ENCODE measurements around the gene TMEM258.

TMEM258 gene

DNA sequence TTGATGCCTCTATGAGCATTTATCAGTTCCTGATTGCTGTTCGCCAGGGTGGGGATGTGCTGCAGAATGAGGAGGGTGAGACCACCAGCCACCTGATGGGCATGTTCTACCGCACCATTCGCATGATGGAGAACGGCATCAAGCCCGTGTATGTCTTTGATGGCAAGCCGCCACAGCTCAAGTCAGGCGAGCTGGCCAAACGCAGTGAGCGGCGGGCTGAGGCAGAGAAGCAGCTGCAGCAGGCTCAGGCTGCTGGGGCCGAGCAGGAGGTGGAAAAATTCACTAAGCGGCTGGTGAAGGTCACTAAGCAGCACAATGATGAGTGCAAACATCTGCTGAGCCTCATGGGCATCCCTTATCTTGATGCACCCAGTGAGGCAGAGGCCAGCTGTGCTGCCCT, 3.1 kb upstream of the TMEM258 start:
- no peak for DNase-seq

DNA sequence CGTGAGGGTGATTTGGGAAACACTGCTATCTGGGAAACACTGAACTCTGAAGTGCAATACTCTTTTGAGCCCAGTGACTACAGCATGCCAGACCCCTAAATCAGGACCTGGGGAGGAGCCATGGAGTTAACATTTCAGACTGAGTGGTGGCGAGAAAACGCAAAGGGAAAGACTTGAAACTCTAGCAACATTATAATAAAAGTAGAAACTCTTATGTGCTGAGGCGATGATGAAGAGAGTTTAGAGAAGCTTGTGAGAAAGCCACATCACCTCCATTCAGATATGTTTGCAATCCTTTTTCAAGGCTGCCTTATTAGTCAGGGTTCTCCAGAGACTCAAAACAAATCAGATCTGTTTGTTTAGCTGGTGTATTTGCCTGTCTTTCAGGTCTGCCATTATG, 2.2 kb upstream of the TMEM258 start:
- DNase-seq, result no peak

DNA sequence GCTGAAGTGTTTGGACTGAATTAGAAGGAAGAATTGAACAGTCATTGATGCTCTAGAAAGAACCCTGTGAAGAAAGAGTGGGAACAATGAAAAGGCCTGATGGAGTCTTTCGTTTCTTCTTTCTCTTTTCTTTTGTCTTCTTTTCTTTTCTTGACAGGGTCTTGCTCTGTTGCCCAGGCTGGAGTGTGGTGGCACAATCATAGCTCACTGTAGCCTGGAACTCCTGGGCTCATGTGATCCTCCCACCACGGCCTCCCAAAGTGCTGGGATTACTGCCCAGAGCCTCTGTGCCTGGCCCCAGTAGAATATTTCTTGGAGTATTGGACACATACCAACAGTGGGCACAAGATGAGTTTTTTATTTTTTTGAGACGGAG, 1.4 kb upstream of the TMEM258 start:
- no peak for DNase-seq

DNA sequence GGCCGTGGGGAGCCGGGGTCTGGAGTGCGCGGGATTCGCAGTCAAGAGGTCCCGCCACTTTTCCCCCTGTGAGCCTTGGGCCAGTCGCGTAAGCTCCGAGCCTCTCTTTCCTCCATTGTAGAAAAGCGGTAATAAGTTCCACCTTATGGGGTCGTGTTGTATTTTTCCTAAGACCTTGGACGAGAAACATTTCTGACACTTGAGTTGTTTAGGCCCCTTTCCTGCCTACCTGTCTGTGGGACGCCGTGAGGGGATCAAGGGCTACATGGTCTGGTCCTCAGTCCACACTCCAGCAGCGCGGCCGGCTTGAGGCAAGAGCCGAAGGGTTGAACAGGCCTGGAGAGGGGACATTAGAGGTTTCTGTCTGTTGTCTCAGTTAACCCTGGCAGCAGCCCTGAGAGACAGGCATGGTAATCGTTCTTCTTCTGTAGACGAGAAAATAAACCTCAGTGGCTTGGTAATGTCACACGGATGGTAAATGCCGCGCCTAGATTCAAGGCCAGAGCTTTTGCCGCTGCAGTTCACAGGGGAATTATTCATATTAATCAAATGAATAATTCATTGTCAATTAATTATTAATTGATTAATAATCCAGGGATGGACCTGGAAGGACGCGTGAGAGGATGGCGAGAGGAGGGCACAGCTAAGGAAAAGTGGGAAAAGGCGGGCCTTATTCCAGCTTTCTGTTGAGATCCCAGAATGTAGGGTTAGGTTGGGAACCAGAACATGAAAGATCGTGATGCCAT, 857 bp upstream of the TMEM258 start:
- no peak for DNase-seq

DNA sequence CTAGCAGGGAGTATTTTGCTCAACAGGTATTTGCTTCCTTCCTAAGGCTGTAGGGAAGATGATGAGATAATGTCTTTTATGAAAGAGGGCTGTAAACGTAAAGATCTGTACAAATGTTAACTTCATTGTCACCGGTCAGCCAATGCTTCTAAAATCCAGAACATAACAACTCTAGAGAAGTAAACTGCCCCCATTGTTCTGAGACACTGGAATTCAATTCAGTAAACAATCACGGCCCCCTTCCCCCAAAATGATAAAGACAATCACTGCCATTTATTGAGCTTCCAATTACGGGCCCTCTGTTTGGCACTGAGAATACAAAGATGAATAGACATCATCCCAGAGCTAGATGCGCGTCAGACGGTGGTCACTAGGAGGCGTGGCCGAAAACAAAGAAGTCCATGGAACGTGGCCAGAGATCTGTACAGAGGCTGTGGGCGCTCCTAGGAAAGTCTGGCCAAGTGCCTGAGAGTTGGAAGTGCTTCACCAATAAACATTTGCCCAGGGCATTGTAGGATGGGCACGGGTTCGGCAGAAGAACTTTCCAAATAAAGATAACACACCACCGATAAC, 576 bp downstream of the TMEM258 start:
- DNase-seq, result peak; percentile 84

DNA sequence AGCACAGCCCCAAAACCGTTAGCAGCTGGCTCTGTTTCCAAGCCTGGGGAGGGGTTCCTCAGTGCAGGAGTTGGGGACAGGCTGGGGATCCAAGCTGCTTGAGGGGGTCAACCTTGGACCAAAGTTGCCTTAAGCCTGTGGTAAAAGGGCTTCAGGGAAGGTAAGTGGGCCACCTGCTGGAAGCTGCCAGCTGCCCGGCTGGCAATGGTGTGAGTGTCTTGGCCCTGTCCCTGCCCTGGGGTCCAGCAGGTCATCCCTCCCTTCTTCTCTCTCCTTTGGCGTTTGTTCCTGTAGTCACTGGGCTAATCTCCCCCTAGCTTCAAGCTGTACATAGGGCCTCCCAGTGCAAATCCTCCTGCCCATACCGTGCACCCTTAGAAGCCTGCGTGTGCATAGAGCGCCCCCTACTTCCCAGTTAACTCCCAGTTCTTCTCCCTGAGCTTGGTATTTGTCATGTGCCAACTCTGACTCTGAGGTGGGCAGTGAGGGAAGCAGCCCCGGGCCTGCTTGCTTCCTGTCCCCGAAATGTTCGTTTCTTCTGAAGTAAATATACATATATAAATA, 4.4 kb downstream of the TMEM258 start:
- DNase-seq, result peak; percentile 59

DNA sequence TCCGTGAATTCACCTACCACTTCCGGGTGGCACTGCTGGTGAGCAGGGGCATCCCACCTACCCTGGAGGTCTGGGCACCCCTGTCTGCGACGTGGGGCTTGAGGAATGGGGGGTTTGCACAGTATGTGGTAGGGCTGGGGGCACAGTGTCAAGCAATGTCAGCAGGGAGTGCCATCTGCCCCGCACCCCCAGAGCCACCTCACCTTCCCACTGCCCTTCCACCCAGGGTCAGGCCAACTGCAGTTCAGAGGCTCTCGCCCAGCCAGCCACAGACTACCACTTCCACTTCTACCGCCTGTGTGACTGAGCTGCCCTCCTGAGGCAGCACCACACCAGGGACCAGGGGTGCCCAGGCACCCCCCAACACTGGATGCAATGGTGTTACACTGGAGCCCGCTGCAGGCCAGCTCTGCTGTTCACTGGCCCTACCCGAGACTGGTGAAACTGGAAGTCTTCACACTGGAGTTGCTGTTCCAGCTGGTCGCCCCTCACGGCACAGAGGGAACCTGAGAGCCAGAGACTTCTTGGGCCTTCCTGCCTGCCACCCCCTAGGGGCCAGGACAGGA, 6.5 kb downstream of the TMEM258 start:
- DNase-seq, result no peak

DNA sequence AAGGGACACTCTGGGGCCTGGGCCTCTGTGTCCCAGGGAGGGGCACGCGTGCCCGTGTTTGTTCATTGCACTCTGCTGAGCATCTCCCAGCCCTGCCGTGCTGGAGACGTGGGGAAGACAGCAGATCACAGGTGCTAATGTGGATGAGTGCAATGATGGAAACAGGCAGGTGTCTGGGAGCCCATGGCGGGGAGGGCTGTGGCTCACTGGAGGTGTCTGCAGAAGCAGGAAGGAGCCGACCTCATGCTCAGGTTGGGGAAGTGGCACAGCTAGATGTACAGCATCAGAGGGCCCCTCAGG, 7.9 kb downstream of the TMEM258 start:
- DNase-seq, result no peak

DNA sequence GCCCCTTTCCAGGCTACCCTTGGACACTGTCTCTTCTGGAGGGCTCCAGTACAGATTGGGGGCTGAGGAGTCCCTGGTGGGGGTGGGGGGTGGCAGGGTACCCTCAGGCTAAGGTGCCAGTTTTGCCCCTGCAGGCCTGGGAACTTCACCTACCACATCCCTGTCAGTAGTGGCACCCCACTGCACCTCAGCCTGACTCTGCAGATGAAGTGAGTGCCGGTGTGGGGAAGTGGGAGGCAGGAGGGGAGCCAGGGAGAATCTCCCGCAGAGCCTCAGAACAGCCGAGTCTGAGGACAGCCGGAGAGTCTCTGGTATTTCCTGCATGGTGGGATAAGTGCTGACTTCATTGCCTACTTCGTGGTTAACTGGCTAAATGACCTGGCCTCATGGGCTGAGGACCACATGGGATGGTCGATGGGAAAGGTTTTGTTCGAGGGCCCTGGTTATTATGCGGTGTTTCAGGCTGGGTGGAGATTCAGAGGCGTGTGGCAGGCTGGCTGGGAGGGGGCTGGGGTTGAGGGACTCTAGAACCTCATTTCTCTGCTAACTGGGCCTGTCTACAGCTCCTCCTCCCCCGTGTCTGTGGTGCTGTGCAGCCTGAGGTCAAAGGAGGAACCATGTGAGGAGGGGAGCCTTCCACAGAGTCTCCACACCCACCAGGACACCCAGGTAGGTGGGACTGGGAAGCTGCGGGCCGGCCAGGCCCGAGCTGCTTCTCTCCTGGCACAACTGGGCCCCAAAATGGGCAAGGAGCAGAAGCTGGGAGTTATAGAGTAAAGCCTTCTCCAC, 8.5 kb downstream of the TMEM258 start:
- peak; percentile 59 for DNase-seq

DNA sequence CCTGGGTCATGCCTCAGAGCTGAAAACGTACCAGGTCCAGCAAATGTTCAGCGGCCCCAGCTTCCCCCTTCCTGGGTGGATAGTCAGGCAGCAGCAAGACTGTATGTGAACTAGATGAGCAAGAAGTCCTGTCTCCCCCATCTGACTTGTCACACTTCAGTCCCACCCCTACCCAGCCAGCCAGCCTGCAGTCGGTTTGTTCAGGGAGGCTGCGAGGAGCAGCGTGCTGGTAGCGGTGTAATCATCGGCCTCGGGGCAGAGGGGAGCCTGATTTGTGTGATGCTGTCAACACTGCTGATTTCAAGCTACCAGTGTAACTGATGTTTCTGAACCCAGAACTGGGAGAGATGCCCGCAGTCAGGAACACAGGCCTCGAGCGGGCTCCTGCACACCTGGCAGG, 9.6 kb downstream of the TMEM258 start:
- DNase-seq, result no peak

DNA sequence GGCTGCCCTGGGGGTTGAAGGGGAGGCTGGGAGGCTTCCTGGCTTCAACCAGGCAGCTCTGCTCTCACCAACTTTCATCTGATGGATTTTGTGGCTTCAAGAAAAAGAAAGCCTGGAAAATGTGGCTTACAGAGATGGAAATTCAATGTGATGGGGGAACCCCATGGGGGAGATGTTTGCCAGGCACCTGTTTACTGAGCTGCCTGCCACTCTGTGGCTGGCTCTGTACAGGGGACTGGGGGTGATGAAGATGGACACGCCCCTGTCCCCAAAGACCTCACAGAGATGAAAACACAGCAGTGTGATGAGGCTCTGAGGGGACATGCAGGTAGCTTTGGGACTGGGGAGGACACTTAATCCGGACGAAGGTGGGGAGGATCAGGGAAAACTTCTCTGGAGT, 10.1 kb downstream of the TMEM258 start:
- DNase-seq, result no peak

DNA sequence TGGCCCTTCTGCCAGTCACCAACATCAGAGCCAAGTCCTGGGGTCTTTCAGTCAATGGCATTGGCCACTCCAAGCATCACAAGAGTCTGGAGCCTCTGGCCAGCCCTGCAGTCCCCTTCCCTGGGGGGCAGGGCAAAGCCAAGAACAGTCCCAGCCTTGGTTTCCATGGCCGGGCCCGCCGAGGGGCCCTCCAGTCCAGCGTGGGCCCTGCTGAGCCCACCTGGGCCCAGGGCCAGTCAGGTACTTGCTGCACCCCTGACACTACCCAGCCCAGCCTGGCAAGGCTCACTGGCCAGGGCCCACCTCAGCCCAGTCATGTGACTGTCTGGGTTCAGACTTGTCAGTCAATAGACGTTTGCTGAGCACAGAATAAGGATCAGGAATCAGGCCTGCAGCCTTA, 10.8 kb downstream of the TMEM258 start:
- DNase-seq, result no peak

DNA sequence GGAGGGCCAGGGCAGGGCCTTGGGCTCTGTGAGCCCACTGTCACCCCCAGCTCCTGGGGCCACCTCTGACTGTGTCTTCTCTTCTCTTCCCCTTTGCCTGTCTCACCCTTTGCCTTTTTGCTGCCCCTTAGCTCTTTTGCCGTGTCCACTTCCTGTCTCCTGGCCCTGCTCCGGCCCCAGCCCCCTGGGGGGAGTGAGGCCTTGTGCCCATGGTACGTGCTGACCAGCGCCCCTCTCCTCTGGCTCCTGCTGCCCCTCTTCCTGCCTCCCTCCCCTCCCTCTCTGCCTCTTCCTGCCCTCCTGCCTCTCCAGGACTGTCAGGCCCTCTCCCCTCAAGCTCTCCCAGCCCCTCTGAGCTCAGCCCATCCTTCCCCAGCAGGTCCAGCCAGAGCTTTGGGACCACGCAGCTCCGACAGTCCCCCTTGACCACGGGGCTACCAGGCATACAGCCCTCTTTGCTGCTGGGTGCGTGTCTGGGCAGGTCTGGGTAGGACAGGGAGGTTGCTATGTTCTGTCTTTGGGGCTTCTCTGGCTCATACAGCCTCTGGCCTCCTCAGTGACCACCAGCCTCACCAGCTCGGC, 11.7 kb downstream of the TMEM258 start:
- no peak for DNase-seq

DNA sequence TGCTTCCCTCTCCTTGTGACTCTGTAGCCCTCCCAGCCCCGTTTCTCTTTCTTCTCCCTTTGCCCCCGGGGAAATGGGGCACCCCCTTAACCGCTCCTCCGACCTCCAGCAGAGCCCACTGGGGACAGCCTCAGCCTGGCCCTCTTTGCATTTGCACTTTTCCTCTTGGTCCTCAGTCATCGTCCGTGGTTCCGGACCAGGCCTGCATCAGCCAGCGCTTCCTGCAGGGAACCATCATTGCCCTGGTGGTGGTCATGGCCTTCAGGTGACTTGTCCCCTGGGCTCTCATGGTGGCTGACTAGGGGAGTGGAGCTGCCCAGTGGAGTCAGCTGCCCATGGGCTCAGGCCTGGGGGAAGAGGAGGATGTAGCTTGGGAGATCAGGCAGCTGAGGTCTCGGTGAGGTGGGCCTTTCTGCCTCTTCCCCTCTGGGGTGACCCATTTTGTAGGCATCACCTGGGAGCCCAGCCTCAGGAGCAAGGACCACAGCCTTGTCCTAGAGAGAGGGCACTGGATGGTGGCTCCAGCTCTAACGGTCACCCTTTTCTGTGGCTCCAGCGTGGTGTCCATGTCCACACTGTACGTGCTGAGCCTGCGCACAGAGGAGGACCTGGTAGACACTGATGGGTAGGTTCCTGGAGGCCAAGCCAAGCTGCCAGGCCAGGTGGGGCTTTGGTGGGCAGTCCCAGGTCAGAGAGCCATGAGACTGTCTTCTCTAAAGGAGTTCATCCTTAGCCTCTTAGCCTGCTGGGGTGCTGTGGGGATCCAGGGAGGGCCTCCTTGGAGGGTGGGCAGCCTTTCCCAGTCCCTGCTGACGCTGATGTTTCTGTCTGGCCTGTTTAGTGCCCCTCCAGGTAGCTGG, 12.5 kb downstream of the TMEM258 start:
- no peak for DNase-seq

DNA sequence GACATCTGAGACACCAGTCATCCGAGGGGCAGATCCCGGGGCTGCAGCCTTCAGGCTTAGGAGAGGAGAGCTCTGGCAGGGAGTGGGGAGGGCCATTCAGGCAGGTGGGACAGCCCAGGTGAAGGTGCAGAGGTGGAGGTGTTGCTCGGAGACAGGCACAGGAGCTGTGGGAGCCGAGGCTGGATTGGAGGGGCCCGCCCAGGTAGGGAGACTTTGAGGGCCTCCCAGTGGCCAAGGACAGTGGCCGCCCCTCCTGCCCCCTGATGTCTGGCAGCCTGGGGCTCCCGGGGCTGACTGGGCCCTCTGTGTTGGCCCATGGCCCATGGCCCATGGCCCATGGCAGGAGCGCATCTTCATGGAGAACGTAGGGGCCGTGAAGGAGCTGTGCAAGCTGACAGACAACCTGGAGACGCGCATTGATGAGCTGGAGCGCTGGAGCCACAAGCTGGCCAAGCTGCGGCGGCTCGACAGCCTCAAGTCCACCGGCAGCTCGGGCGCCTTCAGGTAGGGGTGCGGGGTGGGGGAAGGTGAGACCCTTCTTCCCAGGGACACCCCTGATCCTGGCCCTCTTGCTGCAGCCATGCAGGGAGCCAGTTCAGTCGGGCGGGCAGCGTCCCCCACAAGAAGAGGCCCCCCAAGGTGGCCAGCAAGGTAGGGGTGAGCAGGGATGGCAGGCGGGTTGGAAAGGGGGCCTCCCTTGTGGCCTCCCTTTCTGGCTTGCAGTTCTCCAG, 13.3 kb downstream of the TMEM258 start:
- no peak for DNase-seq

DNA sequence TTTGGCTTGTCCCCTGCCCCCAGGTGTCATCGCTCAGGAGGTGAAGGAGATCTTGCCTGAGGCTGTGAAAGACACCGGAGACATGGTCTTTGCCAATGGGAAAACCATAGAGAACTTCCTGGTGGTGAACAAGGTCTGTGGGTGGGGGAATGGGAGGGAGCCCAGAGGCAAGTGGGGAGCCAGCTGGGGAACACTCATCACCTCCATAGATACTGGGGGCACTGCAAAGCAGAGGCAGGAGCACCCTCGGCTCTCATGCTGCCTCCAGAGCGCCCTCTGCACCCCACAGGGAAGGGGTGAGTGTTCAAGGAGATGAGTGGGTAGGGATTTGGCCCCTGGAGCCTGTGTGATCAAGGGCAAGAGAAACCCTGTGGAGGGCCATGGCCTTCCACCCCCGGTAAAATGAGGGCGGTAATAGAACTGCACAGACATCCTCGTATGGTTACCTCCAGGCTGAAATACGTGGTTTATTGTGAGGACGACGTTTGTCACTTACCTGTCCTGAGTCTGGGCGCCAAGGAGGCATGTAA, 14.0 kb downstream of the TMEM258 start:
- DNase-seq, result no peak

DNA sequence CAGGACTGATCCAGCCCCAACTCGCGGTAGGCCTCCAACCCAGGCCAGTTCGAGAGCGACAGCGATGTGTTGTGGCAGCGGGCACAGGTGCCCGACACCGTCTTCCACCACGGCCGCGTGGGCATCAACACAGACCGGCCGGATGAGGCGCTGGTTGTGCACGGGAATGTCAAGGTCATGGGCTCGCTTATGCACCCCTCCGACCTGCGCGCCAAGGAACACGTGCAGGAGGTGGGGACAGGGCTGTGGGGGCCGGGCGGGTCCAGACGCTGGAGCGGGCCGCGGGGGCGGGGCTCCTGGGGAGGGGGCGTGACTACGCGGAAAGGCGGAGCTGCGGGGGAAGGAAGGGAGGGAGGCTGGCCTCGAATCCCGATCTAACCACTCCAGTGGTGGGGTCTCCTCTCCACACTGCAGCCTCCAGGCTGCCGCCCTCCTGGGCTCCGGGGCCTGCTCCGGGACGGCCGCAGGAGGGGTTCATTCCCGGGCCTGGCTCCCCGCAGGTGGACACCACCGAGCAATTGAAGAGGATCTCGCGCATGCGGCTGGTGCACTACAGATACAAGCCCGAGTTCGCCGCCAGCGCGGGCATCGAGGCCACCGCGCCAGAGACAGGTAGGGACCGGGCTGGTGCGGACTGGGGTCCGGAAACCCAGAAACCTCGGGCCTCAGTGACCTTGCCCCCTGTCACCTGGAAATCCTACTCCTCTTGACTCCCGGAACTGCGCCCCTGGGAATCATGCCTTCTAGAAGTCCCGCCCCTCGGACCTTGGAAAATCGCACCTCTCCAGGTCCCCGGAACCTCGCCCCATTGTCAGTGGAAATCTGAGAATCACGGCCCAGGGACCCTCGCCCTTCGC, 14.9 kb downstream of the TMEM258 start:
- DNase-seq, result no peak

DNA sequence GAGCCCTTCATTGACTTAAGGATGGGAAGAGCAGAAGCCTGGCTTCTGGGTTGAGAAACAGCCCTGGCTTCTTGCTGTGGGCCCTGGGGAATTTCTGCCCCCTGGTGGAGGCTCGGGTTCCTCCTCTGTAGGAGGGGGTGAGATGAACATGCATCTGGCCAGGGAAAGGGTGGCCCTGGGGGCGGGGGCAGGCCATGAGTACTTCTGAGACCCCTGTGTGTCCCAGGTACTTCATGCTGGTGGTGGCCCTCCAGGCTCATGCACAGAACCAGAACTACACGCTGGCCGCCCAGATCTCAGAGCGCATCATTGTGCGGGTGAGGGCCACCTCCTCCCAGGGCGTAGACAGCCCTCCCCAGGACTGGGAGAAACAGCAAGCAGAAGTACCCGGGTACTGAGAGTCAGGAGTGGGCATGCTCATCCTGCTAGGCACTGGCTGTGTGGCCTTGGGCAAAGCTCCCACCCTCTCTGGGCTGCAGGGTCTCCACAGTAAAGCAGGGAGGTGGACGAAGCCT, 15.8 kb downstream of the TMEM258 start:
- peak; percentile 60 for DNase-seq

DNA sequence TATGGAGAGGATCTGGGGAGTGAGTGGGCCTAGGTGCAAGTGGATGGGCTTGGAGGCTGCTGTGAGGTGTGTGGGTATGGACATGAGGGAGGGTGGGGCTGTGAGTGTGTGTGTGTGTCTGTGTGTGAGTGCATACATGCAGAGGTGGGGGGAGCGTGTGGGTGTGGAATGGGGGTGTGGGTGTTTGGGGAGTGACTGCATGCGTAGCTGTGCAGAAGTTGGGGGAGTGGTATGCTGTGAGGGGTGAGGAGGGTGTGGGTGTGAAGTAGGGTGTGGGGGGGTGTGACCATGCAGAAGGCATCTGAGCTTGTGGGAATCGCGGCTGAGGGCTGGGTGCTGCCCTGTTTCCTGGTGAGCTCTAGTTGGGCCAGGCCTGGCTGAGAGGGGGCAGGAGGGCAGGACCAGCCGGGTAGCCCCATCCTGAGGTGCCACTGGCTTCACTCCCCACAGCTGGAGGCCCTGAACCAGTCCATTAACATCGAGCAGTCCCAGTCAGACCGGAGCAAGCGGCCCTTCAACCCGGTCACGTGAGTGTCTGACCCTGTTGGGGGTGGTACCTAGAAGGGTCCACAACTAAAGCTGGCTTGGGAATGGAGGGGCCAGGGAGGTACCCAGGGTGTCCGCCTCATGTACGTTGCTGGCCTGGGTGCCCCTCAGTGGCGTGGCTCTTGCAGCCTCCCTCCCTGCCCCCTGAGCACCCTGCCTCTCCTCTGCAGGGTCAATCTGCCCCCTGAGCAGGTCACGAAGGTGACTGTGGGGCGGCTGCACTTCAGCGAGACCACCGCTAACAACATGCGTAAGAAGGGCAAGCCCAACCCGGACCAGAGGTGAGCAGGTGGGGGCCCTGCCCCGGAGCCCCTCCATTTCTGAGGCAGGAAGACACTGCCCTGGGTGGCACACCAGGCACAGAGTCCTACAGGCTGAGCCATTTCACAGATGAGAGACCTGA, 16.5 kb downstream of the TMEM258 start:
- DNase-seq, result no peak
